ENCODE data around the gene RAB44. TPM values are rescaled to one million over a fixed set of nuclear protein-coding genes. Genes with fewer than 3 reads are reported as not detected.

Gene RAB44
- total and polyA plus RNA-seq, 2 of the 13 experiments (the other 11 are each of a cell fraction or from before 2014, with no cell fraction given) = not detected

- ChIA-PET CTCF (ENCODE audit: low intra/inter-chr PET ratio, low total read pairs) (no interaction called here), POLR2A (no interaction called here)
- Histone ChIP-seq H4K20me1 (ENCODE audit: insufficient read depth, low read length) (no peaks in the 10 kb centered on the region), H3K9me3 (ENCODE audit: low read length) (no peaks in the 10 kb centered on the region), H3K4me2 (ENCODE audit: low read depth, low read length) (no peak overlapping the region), H3K4me1 (ENCODE audit: insufficient read depth, low read length) (no peaks in the 10 kb centered on the region), H3K36me3 (replicated peaks in 1 of 2; ENCODE audit: control insufficient read depth in 1 of 2, insufficient read depth in 2 of 2, low read length in 2 of 2) (no peaks in the 10 kb centered on the region), H3K9ac (ENCODE audit: insufficient read depth, low read depth, low read length) (no peak overlapping the region), H3K4me3 (replicated peaks in 1 of 3; ENCODE audit: insufficient read depth in 1 of 3, low read depth in 2 of 3, low read length in 3 of 3) (no peak overlapping the region), H3K79me2 (ENCODE audit: insufficient read depth, low read length) (no peaks in the 10 kb centered on the region), H3K27ac (ENCODE audit: extremely low read length, insufficient read depth, low read length) (no peak overlapping the region), H2AFZ (ENCODE audit: low read length) (no peak overlapping the region), H3K27me3 (ENCODE audit: control insufficient read depth in 1 of 2, insufficient read depth in 2 of 2, low read length in 2 of 2) (peaks cover 17 to 86% of the 10 kb centered on the region in 2 experiments)
- in situ Hi-C loops (cut with HindIII; ENCODE audit: extremely low pct_ligation_motif_present, low pct_unique_long_range_greater_than_20kb) = loop anchor here (5.0 to 10.0 kb wide), 2 partner anchors 78 to 240 kb away; no protein-coding TSS in a partner anchor
- WGBS (ENCODE audit: low lambda C conversion rate) = 20% methylated on average over 3 of the region's 5 CpGs
- TF ChIP-seq ATAD3A (CRISPR knock-in tag; IDR thresholded peaks at IDR 0.05) (no peak), ZNF749 (CRISPR knock-in tag; IDR thresholded peaks at IDR 0.05; ENCODE audit: borderline replicate concordance) (no peak), HES4 (CRISPR knock-in tag; IDR thresholded peaks at IDR 0.05; ENCODE audit: borderline replicate concordance) (no peak), ZNF430 (CRISPR knock-in tag; IDR thresholded peaks at IDR 0.05) (no peak), JUNB (CRISPR knock-in tag; IDR thresholded peaks at IDR 0.05; ENCODE audit: borderline replicate concordance) (no peak), ZSCAN30 (CRISPR knock-in tag; IDR thresholded peaks at IDR 0.05) (no peak), ZNF724P (CRISPR knock-in tag; IDR thresholded peaks at IDR 0.05; ENCODE audit: borderline replicate concordance) (no peak), ZFYVE20 (CRISPR knock-in tag; IDR thresholded peaks at IDR 0.05; ENCODE audit: borderline replicate concordance, low read depth) (no peak), ZNF563 (CRISPR knock-in tag; IDR thresholded peaks at IDR 0.05) (no peak), HDAC1 (CRISPR knock-in tag; IDR thresholded peaks at IDR 0.05) (no peak)
- ATAC-seq (no peak), FAIRE-seq (no peak), DNase-seq (ENCODE audit: low spot score) (no peak)
- BruUV-seq (replicated peaks) = no TSS peak
- intact Hi-C loops (cut with micrococcal nuclease; ENCODE audit: unreplicated experiment) = no loop called here
Measured at GRCh38 chr6:36774331-36774730, 76.7 kb downstream of the RAB44 start.

GRCh38 chr6:36776167-36776566, 78.5 kb downstream of the RAB44 start:
- Histone ChIP-seq H3K79me2 (ENCODE audit: insufficient read depth, low read length) (no peaks in the 10 kb centered on the region), H4K20me1 (ENCODE audit: insufficient read depth, low read length) (no peaks in the 10 kb centered on the region), H3K9me3 (ENCODE audit: low read length) (no peaks in the 10 kb centered on the region), H3K36me3 (replicated peaks in 1 of 2; ENCODE audit: control insufficient read depth in 1 of 2, insufficient read depth in 2 of 2, low read length in 2 of 2) (no peaks in the 10 kb centered on the region), H3K4me1 (ENCODE audit: insufficient read depth, low read length) (peaks cover 12% of the 10 kb centered on the region), H3K4me2 (ENCODE audit: low read depth, low read length) (no peak overlapping the region), H3K9ac (ENCODE audit: insufficient read depth, low read depth, low read length) (no peak overlapping the region), H3K27me3 (ENCODE audit: control insufficient read depth in 1 of 2, insufficient read depth in 2 of 2, low read length in 2 of 2) (peaks cover 17 to 85% of the 10 kb centered on the region in 2 experiments; a peak in 4 of 5 replicates), H3K27ac (ENCODE audit: extremely low read length, insufficient read depth, low read length) (no peak overlapping the region), H2AFZ (ENCODE audit: low read length) (no peak overlapping the region), H3K4me3 (replicated peaks in 1 of 3; ENCODE audit: insufficient read depth in 1 of 3, low read depth in 2 of 3, low read length in 3 of 3) (no peak overlapping the region)
- 8% methylated on average over 5 of the region's 5 CpGs for WGBS (ENCODE audit: low lambda C conversion rate)
- FAIRE-seq (no peak), DNase-seq (ENCODE audit: low spot score) (no peak), ATAC-seq (no peak)
- intact Hi-C loops (cut with micrococcal nuclease; ENCODE audit: unreplicated experiment) = no loop called here
- no TSS peak for BruUV-seq (replicated peaks)
- ChIA-PET CTCF (ENCODE audit: low intra/inter-chr PET ratio, low total read pairs) (no interaction called here), POLR2A (interaction anchor here (0.6 kb wide), 1 partner anchor 180 kb away, joined by 3 read pairs; no protein-coding TSS in a partner anchor)
- in situ Hi-C loops (cut with HindIII; ENCODE audit: extremely low pct_ligation_motif_present, low pct_unique_long_range_greater_than_20kb) = loop anchor here (10.0 kb wide), 1 partner anchor 239 kb away; no protein-coding TSS in a partner anchor
- TF ChIP-seq, protein P1, sequence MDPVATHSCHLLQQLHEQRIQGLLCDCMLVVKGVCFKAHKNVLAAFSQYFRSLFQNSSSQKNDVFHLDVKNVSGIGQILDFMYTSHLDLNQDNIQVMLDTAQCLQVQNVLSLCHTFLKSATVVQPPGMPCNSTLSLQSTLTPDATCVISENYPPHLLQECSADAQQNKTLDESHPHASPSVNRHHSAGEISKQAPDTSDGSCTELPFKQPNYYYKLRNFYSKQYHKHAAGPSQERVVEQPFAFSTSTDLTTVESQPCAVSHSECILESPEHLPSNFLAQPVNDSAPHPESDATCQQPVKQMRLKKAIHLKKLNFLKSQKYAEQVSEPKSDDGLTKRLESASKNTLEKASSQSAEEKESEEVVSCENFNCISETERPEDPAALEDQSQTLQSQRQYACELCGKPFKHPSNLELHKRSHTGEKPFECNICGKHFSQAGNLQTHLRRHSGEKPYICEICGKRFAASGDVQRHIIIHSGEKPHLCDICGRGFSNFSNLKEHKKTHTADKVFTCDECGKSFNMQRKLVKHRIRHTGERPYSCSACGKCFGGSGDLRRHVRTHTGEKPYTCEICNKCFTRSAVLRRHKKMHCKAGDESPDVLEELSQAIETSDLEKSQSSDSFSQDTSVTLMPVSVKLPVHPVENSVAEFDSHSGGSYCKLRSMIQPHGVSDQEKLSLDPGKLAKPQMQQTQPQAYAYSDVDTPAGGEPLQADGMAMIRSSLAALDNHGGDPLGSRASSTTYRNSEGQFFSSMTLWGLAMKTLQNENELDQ (CRISPR knock-in tag; IDR thresholded peaks at IDR 0.05; ENCODE audit: borderline replicate concordance) = no peak
- TF ChIP-seq ZNF501 (CRISPR knock-in tag; IDR thresholded peaks at IDR 0.05) (no peak), ZBTB8A (CRISPR knock-in tag; IDR thresholded peaks at IDR 0.05; ENCODE audit: borderline replicate concordance, low read depth) (no peak), PBX3 (CRISPR knock-in tag; IDR thresholded peaks at IDR 0.05; ENCODE audit: borderline replicate concordance) (no peak), ZNF468 (CRISPR knock-in tag; IDR thresholded peaks at IDR 0.05) (no peak), CENPX (CRISPR knock-in tag; IDR thresholded peaks at IDR 0.05) (no peak)
